Measurements from ENCODE around the gene MSS51. TPM values are rescaled to one million over a fixed set of nuclear protein-coding genes. Genes with fewer than 3 reads are reported as not detected.

The MSS51 gene
- polyA plus RNA-seq, 3 donors = 1.9 to 5.0 (median 2.5) TPM

DNA sequence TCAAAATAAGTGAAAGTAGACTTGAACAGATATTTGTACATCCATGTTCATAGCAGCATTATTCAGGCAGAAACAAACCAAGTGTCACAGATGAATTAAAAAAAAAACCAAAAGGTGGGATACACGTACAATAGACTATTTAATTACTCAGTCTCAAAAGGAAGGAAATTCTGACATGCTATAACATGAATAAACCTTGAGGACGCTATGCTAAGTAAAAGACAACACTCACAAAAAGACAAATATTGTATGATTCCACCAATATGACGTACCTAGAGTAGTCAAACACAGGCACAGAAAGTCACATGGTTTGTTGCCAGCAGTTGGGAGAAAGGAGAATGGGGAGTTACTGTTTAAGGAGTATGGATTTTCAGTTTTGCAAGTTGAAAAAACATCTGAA lies 56.7 kb downstream of the MSS51 start:
- no peak for DNase-seq (ENCODE audit: extremely low read depth in 1 of 11, low read depth in 9 of 11, low spot score in 4 of 11)

Other genes with a start within 250 kb of the MSS51 start
- gene DNAJC9, start 186.3 kb downstream of the MSS51 start, polyA plus RNA-seq (ENCODE audit: insufficient read length in 3 of 3) = 10 to 100 TPM; 31.0 to 36.6 (median 31.3) TPM
- gene MRPS16, start 180.9 kb downstream of the MSS51 start, polyA plus RNA-seq (ENCODE audit: insufficient read length in 3 of 3) = 10 to 100 TPM; 76.4 to 92.9 (median 83.2) TPM
- gene CFAP70, start 74.7 kb downstream of the MSS51 start, polyA plus RNA-seq (ENCODE audit: insufficient read length in 3 of 3) = 10 to 100 TPM; 11.9 to 22.8 (median 16.7) TPM
- 10 to 100 TPM; 82.3 to 88.0 (median 87.9) TPM for gene ANXA7, start 19.5 kb downstream of the MSS51 start, polyA plus RNA-seq (ENCODE audit: insufficient read length in 3 of 3)
- gene PPP3CB, start 62.5 kb upstream of the MSS51 start, polyA plus RNA-seq (ENCODE audit: insufficient read length in 3 of 3) = 10 to 100 TPM; 60.1 to 66.2 (median 64.0) TPM
- 10 to 100 TPM; 34.1 to 45.7 (median 39.6) TPM for gene USP54, start 157.8 kb upstream of the MSS51 start, polyA plus RNA-seq (ENCODE audit: insufficient read length in 3 of 3)
- gene MYOZ1, start 207.9 kb upstream of the MSS51 start, polyA plus RNA-seq (ENCODE audit: insufficient read length in 3 of 3) = 1 to 10 TPM; 4.8 to 5.4 (median 5.0) TPM
- gene SYNPO2L, start 222.5 kb upstream of the MSS51 start, polyA plus RNA-seq (ENCODE audit: insufficient read length in 3 of 3) = 1 to 10 TPM in 1 of 3 donors, under 1 TPM in 2; 0.28 to 1.6 (median 0.50) TPM

Measured in renal cortex interstitium (tissue), 11 donors.